Natural killer cell (primary cell): ENCODE results near the gene LPIN3. TPM values are rescaled to one million over a fixed set of nuclear protein-coding genes. Genes with fewer than 3 reads are reported as not detected.

Experiments used
- ATAC-seq, 3 donors: fragments of 150-1000 bp in 2 of 3; fragments of 200-7000 bp in 1 of 3; cut with Tn5 transposase; 1 replicate in 1 of 3; 2 replicates in 2 of 3; pipeline ENCODE4 v1.10.0; 2021; ENCODE audit warnings: mild to moderate bottlenecking in 2 of 3, moderate library complexity in 2 of 3
- DNase-seq, 2 donors: peaks; one replicate each; pipeline versions ENCODE4 v3.0.0 to v3.0.0-alpha.2; 2013 to 2021; ENCODE audit warnings: mixed read lengths in 1 of 2
- H3K27ac ChIP-seq: one replicate; pipeline ENCODE4 v1.5.1; 2013; ENCODE audit warnings: mild to moderate bottlenecking, low read length
- H3K27me3 ChIP-seq: one replicate; pipeline ENCODE4 v1.6.1; 2013; ENCODE audit warnings: low read length; ENCODE audit not compliant: control insufficient read depth, insufficient read depth
- H3K36me3 ChIP-seq: one replicate; pipeline ENCODE4 v1.6.1; 2013; ENCODE audit warnings: low read length; ENCODE audit not compliant: control insufficient read depth, insufficient read depth
- H3K4me1 ChIP-seq: one replicate; pipeline ENCODE4 v1.6.1; 2013; ENCODE audit warnings: low read length; ENCODE audit not compliant: control insufficient read depth, insufficient read depth
- H3K4me3 ChIP-seq: one replicate; pipeline ENCODE4 v1.5.1; 2013; ENCODE audit warnings: low read length
- H3K9me3 ChIP-seq: one replicate; pipeline ENCODE4 v1.6.1; 2013; ENCODE audit warnings: low read length; ENCODE audit not compliant: control insufficient read depth, insufficient read depth
- H3K27ac Mint-ChIP-seq, 2 donors: one replicate each; pipeline ENCODE4 v1.8.0; 2022; ENCODE audit warnings: mild to moderate bottlenecking in 2 of 2, mixed read lengths in 2 of 2, moderate library complexity in 1 of 2
- H3K27me3 Mint-ChIP-seq, 2 donors: one replicate each; pipeline ENCODE4 v1.8.0; 2022; ENCODE audit warnings: low read depth in 2 of 2, mixed read lengths in 2 of 2
- H3K36me3 Mint-ChIP-seq: one replicate; pipeline ENCODE4 v1.8.0; 2022; ENCODE audit warnings: mixed read lengths
- H3K4me1 Mint-ChIP-seq, 2 donors: one replicate each; pipeline ENCODE4 v1.8.0; 2022; ENCODE audit warnings: mixed read lengths in 2 of 2
- H3K4me3 Mint-ChIP-seq: one replicate; pipeline ENCODE4 v1.8.0; 2022; ENCODE audit warnings: mild to moderate bottlenecking, moderate library complexity, mixed read lengths
- H3K9me3 Mint-ChIP-seq, 2 donors: one replicate each; pipeline ENCODE4 v1.8.0; 2022; ENCODE audit warnings: mixed read lengths in 2 of 2
- WGBS: methylation state at CpG from one replicate; pipeline ENCODE4 v1.1.7; 2013; ENCODE audit warnings: missing lambda C conversion rate; ENCODE audit not compliant: insufficient coverage; 5-methylcytosine and 5-hydroxymethylcytosine counted together
- intact Hi-C: fragments of 100-400 bp; cut with micrococcal nuclease; formaldehyde crosslinking; loops from one replicate; pipeline ENCODE4 v1.14.2; 2022
- total RNA-seq, 4 donors: library from RNA; stranded (reverse); fragments of 120-200 nt in 1 of 4; gene quantifications; one replicate each; pipeline versions ENCODE4 v1.2.3 to v1.2.4, GENCODE V29; 2013 to 2022
- TF ChIP-seq, protein P1 (sequence below): fragments of 200-600 bp; IDR thresholded peaks from one replicate; pipeline ENCODE4 v1.8.0; 2022; ENCODE audit warnings: antibody characterized with exemption

The LPIN3 gene
- total RNA-seq, 3 donors from 2014 or later (not counting 1 experiment from before 2014, with no cell fraction given) = 0.07 to 0.28 TPM; not detected in 1

DNA sequence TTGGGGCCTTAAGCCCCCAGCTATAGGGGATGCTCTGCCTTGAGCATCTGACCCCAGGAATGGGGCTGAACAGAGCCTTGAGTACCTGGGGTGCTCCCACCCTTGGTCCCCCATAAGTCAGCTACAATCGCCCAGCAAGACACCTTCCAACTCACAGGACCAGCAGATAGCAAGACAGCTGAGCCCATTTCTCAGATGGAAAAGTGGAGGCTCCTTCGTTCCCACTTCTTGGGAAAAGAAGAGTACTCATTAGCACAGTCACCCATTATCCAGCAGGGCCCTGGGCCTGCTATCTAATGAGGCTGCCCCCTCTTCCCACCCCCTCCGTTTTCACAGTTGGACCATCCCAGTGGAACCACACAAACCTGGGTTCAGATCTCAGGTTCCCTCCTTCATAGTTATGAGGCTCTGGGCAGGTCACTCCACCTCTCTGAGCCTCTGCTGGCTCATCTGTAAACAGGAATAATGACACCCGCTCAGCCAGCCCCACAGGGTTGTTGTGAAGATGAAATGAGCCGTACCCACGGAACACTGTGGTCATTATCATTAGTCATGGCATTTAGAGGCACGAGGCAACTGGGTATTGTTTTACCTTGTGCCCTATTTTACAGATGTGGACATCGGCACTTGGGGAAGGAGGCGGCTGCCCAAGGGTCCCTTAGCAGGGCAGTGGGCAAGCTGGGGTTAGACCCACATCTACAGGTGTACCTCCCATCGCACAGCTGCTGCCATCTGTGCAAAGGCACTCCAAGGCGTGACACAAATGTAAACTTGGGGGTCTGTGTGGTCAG is 4.5 kb downstream of the LPIN3 start:
- H3K36me3 Mint-ChIP-seq = no peaks in the 10 kb centered on the region
- intact Hi-C loops = loop anchor here (5.0 kb wide), 1 partner anchor 113 kb away; no protein-coding TSS in a partner anchor
- no peaks in the 10 kb centered on the region for H3K9me3 Mint-ChIP-seq
- peaks cover 4% of the 10 kb centered on the region in 2 donors for H3K4me1 Mint-ChIP-seq
- H3K4me3 Mint-ChIP-seq = no peak overlapping the region
- WGBS = 85% methylated on average over 11 of the region's 11 CpGs
- H3K4me3 ChIP-seq = no peak overlapping the region
- no peak for ATAC-seq
- no peaks in the 10 kb centered on the region for H3K27me3 ChIP-seq
- no peaks in the 10 kb centered on the region for H3K9me3 ChIP-seq
- TF ChIP-seq, protein P1, sequence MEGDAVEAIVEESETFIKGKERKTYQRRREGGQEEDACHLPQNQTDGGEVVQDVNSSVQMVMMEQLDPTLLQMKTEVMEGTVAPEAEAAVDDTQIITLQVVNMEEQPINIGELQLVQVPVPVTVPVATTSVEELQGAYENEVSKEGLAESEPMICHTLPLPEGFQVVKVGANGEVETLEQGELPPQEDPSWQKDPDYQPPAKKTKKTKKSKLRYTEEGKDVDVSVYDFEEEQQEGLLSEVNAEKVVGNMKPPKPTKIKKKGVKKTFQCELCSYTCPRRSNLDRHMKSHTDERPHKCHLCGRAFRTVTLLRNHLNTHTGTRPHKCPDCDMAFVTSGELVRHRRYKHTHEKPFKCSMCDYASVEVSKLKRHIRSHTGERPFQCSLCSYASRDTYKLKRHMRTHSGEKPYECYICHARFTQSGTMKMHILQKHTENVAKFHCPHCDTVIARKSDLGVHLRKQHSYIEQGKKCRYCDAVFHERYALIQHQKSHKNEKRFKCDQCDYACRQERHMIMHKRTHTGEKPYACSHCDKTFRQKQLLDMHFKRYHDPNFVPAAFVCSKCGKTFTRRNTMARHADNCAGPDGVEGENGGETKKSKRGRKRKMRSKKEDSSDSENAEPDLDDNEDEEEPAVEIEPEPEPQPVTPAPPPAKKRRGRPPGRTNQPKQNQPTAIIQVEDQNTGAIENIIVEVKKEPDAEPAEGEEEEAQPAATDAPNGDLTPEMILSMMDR = no peak
- H3K27ac ChIP-seq = no peak overlapping the region
- H3K4me1 ChIP-seq = peaks cover 7% of the 10 kb centered on the region
- DNase-seq = no peak
- no peak overlapping the region for H3K27ac Mint-ChIP-seq
- H3K27me3 Mint-ChIP-seq = peaks cover under 1 to 2% of the 10 kb centered on the region in 2 donors
- H3K36me3 ChIP-seq = no peaks in the 10 kb centered on the region

DNA sequence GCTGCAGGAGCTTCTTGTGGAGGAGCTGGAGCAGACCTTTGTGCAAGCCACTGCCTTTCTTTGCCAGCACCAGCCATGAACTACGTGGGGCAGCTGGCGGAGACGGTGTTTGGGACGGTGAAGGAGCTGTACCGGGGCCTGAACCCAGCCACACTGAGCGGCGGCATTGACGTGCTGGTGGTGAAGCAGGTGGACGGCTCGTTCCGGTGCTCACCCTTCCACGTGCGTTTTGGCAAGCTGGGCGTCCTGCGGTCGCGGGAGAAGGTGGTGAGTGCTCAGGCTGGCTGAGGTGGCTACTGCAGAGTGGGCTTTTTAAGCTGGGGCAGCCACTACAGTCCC is 5.1 kb downstream of the LPIN3 start:
- TF ChIP-seq, protein P1 = no peak
- WGBS = 91% methylated on average over 17 of the region's 17 CpGs
- intact Hi-C loops = no loop called here
- Mint-ChIP-seq H3K27me3 (peaks cover 0 to 4% of the 10 kb centered on the region in 2 donors), H3K4me3 (no peak overlapping the region), H3K36me3 (no peaks in the 10 kb centered on the region), H3K27ac (no peak overlapping the region), H3K9me3 (no peaks in the 10 kb centered on the region), H3K4me1 (peaks cover 0 to 5% of the 10 kb centered on the region in 2 donors)
- ATAC-seq (no peak), DNase-seq (no peak)
- Histone ChIP-seq H3K4me1 (peaks cover 2% of the 10 kb centered on the region), H3K36me3 (no peaks in the 10 kb centered on the region), H3K4me3 (no peak overlapping the region), H3K9me3 (no peaks in the 10 kb centered on the region), H3K27ac (no peak overlapping the region), H3K27me3 (no peaks in the 10 kb centered on the region)

DNA sequence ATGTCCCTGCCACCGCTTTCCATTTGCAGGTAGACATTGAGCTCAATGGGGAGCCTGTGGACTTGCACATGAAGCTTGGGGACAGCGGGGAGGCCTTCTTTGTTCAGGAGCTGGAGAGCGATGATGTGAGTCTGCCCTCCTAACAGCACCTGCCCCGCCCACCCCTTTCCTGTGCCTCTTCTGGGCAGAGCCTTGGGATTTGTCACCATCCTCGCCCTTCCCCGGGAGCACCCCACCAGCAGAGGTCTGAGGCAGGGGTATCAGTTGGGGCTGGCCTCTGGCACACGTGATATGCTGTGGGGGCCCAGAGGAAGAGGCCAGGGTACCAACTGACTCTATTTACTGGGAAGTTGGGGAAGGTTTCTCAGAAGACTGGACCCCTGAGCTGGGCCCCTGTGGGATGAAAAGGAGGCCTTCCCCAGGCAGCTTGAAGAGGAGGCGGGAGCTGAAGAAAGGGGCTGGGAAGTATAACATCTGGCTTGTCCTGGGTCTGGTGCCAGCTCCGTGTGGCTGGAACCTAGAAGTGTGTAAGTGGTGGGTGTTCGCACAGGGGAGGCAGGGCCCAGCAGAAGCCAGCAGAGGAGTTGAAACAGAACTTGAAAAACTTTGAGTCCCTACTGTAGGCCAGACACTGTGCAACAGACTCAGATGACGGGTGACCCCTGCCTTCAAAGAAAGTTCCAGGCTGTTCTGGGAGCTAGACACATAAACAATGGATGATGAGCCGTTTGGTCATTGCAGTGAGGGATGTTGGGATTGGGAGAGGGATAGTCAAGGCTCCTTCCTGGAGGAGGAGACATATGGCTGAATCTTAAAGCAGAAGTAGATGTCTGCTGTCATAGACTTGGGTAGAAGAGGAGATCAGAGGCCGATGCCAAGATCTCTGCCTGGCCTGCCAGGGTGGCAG is 7.2 kb downstream of the LPIN3 start:
- Histone ChIP-seq H3K9me3 (no peaks in the 10 kb centered on the region), H3K4me3 (no peak overlapping the region), H3K36me3 (no peaks in the 10 kb centered on the region), H3K4me1 (no peaks in the 10 kb centered on the region), H3K27me3 (no peaks in the 10 kb centered on the region), H3K27ac (no peak overlapping the region)
- Mint-ChIP-seq H3K4me3 (no peak overlapping the region), H3K27me3 (peaks cover 0 to 4% of the 10 kb centered on the region in 2 donors), H3K27ac (no peak overlapping the region), H3K36me3 (no peaks in the 10 kb centered on the region), H3K4me1 (peaks cover 0 to 5% of the 10 kb centered on the region in 2 donors), H3K9me3 (no peaks in the 10 kb centered on the region)
- DNase-seq = no peak
- intact Hi-C loops = no loop called here
- 88% methylated on average over 13 of the region's 13 CpGs for WGBS
- no peak for ATAC-seq
- TF ChIP-seq, protein P1 = no peak
